Measurements from ENCODE around the gene RPL13. TPM values are rescaled to one million over a fixed set of nuclear protein-coding genes. Genes with fewer than 3 reads are reported as not detected.

RPL13 gene
- total RNA-seq, 4 donors from 2014 or later: 1,597 to 3,276 (median 2,603) TPM

- TF ChIP-seq CTCF (IDR thresholded peaks at IDR 0.05) (no peak), POLR2A (IDR thresholded peaks at IDR 0.05) (no peak)
- H3K4me1 ChIP-seq: peaks cover 5 to 22% (median 12%) of the 10 kb centered on the region in 4 donors
- H3K9me3 ChIP-seq: no peaks in the 10 kb centered on the region
- H3K27ac ChIP-seq: no peak overlapping the region
- H3K27me3 ChIP-seq: no peaks in the 10 kb centered on the region
- no peak for DNase-seq
- peaks cover 0 to 66% (median 0%) of the 10 kb centered on the region in 3 donors for H3K36me3 ChIP-seq
- no peak overlapping the region for H3K4me3 ChIP-seq
Observed at GRCh38 chr16:89538286-89538685, 22.2 kb upstream of the RPL13 start.

GRCh38 chr16:89540557-89540956 is 19.9 kb upstream of the RPL13 start:
- Histone ChIP-seq H3K27ac (no peak overlapping the region), H3K27me3 (no peaks in the 10 kb centered on the region), H3K36me3 (peaks cover 0 to 54% (median 0%) of the 10 kb centered on the region in 3 donors), H3K4me3 (no peak overlapping the region), H3K9me3 (no peaks in the 10 kb centered on the region), H3K4me1 (peaks cover 0 to 19% (median under 1%) of the 10 kb centered on the region in 4 donors)
- DNase-seq: no peak
- TF ChIP-seq POLR2A (IDR thresholded peaks at IDR 0.05) (no peak), CTCF (IDR thresholded peaks at IDR 0.05) (no peak)

- no peak for TF ChIP-seq POLR2A (IDR thresholded peaks at IDR 0.05)
- TF ChIP-seq CTCF (IDR thresholded peaks at IDR 0.05): no peak
Observed at GRCh38 chr16:89541792-89542191, 18.7 kb upstream of the RPL13 start.

GRCh38 chr16:89544113-89544512 is 16.4 kb upstream of the RPL13 start:
- Histone ChIP-seq H3K36me3 (peaks cover 0 to 60% (median 0%) of the 10 kb centered on the region in 3 donors), H3K4me3 (no peak overlapping the region), H3K27ac (no peak overlapping the region), H3K9me3 (no peaks in the 10 kb centered on the region), H3K4me1 (peaks cover 0 to 19% (median 0%) of the 10 kb centered on the region in 4 donors), H3K27me3 (no peaks in the 10 kb centered on the region)
- no peak for TF ChIP-seq CTCF (IDR thresholded peaks at IDR 0.05)
- no peak for TF ChIP-seq POLR2A (IDR thresholded peaks at IDR 0.05)
- no peak for DNase-seq

More at GRCh38 chr16:89541792-89542191, 18.7 kb upstream of the RPL13 start:
- Histone ChIP-seq H3K9me3 (no peaks in the 10 kb centered on the region), H3K27me3 (no peaks in the 10 kb centered on the region), H3K4me1 (peaks cover 0 to 19% (median 0%) of the 10 kb centered on the region in 4 donors), H3K27ac (no peak overlapping the region), H3K36me3 (peaks cover 0 to 58% (median 0%) of the 10 kb centered on the region in 3 donors), H3K4me3 (no peak overlapping the region)
- no peak for DNase-seq

- no peak for DNase-seq
- Histone ChIP-seq H3K27ac (no peak overlapping the region), H3K36me3 (peaks cover 0 to 66% (median 0%) of the 10 kb centered on the region in 3 donors), H3K4me1 (peaks cover 0 to 19% (median 0%) of the 10 kb centered on the region in 4 donors), H3K9me3 (no peaks in the 10 kb centered on the region), H3K4me3 (no peak overlapping the region), H3K27me3 (no peaks in the 10 kb centered on the region)
- TF ChIP-seq CTCF (IDR thresholded peaks at IDR 0.05): no peak
- TF ChIP-seq POLR2A (IDR thresholded peaks at IDR 0.05): no peak
Observed at GRCh38 chr16:89544713-89545043, 15.8 kb upstream of the RPL13 start.

Measured in Peyer's patch (tissue), 4 donors.